ENCODE results near the gene P2RY14.
A peak's percentile ranks its signal among the peaks of the same experiment; 100 is the strongest.

The P2RY14 gene

DNA sequence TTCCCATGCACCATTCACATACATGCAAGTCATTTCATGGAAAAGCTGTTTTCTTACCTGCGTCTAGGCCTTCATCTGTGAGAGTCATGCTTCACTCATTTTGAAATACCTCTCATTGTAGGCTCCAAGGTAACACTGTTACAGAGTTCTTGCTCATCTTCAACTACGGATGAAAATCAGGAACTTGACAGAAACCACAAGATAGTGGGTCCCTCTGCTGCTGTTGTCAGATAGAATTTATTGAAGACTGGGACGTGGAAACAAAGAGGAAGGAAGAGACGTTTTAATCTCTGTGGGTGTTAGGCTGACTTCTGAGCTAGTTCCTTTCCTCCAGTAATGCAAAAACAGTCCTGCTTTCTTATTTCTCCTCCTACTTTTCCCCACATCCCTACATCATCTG is at the start of gene P2RY14:
Gene P2RY14 (minus strand): TSS at position 313 of the 400 bp plus-strand sequence. CDS start 64,226 bp downstream, outside the sequence.
- DNase-seq = no peak

DNA sequence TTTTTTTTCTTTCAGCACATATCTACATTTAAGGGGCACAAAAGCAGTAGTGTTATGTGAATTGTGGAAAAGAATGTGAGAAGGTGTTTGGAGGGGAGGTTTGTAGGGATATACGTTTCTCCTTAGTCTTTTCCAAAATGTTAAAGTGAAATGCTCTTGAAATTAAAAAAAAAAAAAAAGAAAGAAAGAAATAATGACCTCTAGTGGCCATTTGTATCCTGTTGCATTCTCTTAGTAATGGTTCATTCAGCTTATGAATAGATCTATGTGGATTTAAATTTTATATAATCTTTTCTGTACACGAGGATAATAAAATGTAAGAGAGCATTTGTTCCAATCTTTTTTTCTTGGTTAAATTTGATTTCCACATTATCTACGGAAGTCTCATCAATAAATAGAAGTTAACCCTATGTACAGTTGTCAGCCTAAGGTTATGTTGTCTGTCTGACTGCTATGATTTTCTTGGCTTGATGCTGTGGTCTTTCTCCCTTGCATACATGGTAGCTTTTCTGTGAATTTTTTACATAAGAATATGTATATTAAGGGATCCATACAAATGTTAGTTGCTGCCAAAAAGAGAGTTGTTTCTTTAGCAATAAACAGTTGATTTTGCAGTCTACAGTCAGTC is 49.3 kb upstream of the P2RY14 start:
- no peak for DNase-seq

DNA sequence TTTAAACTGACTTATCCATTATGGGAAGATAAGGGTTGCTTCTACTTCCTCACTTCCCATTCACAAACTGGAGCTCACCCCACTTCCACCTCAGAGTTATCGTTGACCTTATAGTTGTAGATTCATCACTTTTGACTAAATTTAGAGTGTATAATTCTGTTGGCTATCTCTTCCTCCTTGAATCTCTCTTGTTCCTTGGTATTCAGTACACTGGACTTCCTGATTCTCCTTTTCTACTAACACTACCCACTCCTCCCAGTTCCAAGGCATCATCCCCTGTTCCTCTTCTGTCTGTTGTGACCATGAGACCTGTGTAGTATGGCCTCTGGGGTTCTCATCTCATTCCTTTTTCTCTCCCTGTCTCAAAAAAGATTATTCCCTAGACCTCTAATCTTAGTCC is 44.2 kb upstream of the P2RY14 start:
- no peak for DNase-seq

DNA sequence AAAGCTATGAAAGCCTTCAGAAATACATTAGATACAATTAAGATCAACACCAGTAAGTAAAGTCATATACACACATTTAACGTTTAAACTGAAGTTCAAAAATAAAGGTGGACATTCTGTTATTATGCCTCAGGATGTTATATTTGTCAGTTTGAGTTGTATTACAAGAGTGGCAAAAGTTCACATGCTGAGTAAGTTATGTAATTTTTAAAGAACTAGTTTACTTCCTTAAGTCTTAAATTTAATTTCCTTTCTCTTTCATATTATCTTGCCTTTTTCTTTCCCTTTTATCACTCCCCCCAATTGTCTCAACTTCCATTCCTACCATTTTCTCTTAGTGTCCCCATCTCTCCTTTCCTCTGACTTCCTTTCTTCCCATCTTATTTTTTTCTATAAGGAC is 43.2 kb upstream of the P2RY14 start:
- no peak for DNase-seq

DNA sequence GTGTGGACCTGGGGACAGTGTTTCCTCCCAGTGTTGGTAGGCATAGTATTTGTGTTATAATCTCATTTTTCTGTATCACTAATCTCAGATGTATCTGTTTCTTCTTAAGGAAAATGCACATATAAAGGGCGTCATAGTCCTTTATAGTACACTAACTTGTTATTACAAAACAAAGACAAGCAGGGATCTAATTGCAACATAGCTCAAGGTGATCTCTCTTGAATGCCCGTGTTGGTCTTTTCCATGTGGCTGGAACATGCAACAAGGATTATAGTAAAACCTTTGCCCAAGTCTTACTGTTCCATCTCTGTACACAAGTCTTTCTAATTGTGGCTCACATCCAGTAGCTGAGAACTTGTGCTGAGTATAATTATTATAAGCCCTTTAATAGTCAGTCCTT is 41.8 kb upstream of the P2RY14 start:
- no peak for DNase-seq

DNA sequence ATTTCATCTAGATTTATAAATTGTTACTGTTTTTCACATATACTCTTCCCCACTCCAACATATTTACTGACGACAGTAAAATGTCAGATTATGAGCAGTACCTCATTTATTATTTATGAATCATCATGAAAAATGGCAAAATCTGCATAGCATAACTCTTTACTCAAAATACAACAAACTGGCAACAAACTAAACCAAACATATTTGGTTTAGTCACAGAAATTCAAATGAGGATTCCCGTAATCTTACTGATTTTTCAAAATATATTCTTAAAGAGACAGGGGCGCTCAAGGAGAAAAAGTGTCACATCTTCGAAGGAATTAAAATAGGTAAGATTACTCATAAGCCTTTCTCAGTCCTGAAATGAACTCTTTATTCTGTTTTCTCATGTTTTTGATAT is 41.3 kb upstream of the P2RY14 start:
- no peak for DNase-seq

DNA sequence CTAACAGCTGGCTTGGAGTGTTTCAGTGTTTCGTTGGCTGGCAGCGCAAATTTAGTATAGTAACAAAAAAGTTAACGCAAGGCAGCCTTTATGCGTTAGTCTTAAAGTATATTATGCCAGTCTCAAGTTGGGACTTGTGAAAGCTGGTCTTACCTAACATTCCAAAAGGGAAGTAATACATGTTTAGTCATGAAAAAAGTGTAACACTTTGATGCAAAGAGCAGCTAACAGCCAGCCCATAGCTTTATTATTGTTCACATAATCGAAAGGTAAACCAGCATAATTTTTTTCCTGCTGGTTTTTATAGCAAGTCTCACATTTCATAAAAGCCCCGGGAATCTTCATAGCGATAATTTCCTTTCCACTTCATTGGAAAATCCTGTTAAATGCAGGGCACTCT is 40.6 kb upstream of the P2RY14 start:
- no peak for DNase-seq

DNA sequence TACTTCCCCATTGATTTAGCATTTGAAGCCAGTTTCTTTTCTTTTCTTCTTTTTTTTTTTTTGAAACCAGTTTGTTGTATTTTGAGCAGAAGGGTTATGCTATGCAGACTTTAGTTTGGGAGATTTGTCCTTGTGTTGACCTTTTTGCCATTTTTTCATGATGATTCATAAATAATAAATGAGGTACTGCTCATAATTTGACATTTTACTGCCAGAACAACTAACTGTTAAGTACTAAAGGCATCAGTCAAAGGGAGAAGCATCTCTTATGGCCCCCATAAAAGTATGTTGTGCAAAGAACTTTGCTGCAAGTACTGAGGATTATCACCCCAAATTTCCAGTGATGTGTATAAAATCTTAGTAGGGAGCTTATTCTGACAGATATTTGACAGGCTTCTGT is 40.0 kb upstream of the P2RY14 start:
- no peak for DNase-seq

DNA sequence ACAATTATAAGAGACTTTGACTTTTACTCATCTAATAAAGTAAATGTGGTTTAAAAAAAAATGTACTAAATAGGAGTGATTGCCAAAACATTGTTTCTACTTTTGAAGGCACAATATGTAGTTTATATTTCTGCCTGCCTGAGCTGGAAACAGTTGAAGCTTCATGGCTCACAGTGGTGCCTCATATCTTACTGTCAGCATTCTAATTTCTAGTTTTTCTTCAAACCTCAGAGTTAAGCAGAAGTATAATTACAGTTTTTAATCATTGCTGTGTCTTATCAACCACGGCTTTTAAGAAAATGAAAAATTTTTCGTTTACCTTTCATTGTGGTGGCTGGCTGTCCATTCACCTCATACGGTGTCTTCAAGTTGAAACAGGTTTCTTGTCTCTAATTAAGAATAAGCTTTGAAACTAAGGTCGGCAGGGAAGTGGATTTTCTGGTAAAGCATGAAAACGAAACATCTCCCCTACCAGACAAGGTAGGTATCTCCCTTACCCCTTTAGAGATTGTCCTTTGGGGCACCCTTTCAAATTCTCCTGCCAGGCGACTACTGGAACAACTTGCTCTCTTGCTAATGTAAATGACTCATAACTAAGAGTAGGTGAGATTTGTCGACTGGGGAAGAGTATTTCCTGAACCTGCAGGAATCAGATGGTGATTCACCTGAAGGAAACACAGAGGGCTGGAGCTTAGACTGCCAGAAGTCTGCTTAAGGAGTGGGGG is 38.1 kb upstream of the P2RY14 start, which contains the start of gene GPR87:
Gene GPR87 (minus strand): TSS at position 554 of the 725 bp plus-strand sequence. CDS start 16,720 bp downstream, outside the sequence.
- no peak for DNase-seq

DNA sequence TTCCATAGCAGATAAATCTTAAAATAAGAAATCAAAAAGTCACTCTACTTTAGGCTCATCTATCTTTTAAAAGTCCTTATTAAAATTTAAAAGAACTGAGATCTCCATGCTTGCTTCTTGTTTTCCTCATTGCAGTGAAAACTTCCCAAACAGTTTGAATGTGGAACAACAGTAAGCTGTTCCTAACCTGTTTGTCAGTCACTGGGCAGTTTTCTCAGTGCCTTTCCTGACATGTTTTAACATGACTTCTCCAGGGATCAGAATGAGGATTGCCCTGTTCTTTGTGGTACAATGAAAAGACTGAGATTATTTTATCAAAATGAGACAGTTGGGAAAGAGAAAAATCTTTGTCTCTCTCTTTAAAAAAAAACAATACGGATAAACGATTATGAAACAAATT is 37.5 kb upstream of the P2RY14 start:
- DNase-seq = no peak

DNA sequence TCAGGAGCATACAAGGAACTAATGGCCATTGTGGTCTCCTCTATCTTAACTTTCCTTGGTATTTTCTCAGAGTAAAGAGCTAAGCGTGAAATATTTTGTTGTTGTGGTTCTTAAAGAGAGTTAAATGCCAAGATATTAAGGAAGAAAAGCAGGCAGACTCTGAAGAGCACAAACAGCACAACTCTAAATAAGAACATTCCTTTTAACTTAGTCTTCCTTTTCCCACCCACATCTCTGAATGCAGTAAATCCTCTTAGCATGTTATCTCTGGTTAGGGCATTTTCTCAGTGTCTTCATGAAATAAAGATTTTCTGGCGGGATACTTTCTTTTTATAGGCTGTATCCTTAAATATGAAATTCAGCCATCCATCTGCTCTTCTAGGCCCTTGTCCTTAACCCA is 36.8 kb upstream of the P2RY14 start:
- no peak for DNase-seq

DNA sequence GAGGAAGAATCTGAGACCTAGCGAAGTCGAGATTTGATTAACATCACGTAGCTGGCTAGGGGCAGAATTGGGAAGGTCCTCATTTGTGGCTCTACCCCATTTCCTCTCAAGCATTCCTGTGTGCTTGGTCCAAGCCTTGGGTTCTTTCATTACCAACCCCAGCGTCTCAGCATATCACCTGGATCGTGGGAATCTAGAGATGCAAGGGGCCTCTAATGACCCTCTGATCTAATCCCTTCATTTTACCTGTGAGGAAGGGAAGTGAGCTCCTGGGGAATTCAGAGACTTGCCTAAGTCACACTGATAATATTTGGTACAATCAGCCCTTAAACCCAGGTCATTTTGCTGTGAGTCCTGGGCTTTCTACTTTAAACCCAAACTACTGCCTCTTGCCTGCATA is 36.3 kb upstream of the P2RY14 start:
- no peak for DNase-seq

DNA sequence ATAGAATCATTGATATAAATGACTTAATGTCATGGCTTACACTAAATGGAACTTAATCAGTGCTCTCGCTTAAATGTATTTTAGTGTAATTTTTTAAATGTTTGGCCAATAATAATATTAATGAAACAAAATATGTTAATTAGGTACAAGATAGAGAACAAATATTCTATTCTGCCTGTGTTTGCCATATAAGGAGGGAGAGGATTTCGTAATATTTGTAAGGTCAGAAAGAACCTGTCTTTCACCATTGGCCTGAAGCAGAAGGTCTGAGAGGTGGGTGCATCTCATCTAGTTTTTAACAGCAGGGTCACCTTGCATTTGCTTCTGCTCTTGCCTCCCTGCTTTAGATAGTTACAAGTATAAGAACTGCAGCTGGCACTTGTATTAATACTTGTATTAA is 35.8 kb upstream of the P2RY14 start:
- no peak for DNase-seq

DNA sequence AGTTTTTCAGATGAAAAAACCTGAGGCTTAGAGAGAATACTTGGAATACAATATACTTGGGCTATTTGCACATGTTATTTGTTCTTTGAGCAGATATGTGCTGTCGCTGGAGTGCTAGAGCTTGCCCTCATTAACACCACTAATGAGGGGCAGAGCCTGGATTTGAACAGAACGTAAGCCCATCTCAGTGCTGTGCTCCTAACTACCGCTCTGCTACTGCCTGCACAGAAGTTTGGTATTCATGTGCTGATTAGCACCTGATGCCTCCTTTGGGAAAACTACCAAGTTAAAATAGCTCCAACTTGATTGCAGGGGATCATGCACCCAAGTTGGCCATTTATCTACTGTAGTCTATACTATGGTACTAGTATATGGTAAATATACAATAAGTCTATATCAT is 34.6 kb upstream of the P2RY14 start:
- DNase-seq = no peak

DNA sequence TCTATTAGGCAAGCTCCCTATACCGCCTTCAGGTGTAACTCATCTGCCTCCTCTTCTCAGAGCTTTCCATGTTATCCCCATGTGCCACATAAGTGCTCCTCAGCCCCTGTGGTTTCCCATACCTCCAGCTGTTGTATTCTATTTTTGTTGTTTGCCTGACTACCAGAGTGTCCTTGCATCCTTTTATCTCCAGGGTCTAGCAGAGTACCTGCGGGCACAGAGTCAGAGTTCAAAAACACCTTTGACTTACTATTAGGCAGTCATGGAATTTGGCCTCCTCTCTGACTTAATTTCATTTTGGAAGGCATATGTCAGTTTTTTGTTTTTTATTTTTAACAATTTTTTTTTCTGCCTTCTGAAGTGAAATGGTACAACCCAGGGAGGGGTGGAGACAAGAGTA is 31.2 kb upstream of the P2RY14 start:
- DNase-seq = no peak

DNA sequence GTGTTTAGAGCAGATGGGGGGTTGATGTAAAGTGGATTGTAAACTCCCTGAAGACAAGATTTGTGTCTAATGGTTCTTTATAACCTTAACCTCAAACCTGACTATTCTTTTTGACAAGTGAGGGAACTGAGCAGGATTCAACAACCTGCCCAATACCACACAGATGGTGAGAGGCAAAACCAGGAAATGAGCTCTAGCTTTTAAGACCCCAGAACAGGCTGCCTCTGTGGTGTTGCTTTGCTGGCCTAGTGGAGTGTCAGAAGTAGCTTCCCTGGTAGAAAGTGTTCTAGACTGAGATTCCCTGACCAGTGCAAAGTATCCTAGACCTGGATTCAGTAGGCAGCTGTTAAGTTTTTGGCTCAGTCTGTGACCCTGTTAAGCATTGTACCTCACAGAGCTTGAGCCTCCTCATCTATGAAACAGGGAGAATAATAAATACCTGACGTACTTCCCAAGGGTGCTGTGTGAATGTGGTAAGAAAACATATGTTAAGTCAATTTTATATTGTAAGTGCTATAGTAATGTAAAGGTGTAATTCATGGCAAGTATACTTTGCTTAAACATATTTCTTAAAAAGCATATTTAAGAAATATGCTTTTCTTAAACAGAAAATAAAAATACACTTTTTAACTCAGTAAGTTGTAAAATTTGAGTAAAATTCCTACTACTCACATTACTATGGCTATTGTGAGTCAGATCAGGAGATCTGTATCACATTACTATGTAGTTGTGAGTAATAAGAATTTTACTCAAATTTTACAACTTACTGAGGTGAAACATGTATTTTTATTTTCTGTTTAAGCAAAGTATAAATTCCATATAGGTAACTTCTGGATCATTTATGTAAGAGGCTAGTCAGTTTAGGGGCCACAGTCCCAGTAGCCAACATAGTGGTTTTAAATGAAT is 29.5 kb upstream of the P2RY14 start:
- DNase-seq = no peak

DNA sequence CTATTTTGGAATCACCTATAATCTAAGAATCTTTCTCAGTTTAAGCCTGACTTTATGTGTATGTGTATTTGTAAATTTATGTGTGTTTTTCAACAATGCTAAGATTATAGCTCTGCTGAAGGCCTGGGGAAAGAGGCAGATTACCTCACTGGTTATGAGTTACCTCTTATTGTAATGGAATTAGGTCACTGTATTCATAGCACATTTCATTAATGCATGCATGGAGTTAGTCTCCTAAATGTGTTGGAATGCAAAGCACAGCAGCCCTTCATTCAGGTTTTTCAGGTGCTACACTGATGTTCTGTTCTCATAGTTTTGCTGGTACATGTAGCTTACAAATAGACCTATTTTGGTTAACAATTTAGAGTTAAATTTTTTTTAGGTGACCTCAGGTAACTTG is 28.8 kb upstream of the P2RY14 start:
- no peak for DNase-seq

DNA sequence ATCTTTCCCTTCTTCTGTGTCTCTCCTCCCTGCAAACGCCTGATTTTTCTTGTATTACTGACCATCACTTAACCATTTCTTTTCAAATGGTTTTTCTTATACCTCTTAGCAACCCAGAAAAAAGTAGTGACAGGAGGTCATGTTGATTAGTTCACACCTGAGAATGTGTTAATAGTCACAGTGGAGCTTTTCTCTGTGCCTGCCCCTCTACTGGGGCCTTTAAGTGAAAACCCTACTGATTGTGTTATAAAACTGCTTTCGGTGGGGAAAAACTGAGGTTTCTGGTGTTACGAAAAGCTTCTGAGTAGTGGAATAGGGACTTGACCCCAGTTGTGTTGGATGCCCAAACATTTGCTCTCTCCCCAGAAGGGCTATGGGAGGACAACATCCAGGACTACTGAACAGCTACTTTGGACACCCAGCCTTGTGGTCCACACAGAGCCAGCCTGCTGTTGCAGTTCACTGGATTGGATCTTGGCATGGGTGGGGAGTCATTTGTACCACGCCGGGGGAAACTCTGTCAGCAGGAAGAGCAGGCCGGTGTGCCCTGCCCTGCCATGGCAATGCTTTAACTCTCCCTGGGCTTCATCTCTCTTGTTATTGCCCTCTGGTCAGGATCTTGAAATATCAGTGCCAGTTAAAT is 27.9 kb upstream of the P2RY14 start:
- DNase-seq = no peak

DNA sequence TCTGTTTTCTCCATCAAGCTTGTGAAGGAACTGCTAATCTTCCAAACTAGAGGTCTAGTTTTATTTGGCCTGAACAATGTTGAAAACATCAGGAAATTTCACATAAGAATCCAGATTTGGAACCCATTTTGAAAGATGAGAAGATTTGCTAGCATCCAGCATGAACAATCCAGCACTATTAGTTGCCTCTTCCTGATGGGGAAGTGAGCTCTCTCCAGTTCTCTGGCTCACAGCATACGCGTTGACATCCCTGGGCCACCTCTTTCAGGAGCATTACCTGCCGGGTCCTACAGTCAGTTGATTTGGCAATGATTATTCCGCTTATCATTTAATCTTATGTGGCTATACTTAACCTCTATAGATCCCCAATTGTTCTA is 27.4 kb upstream of the P2RY14 start:
- no peak for DNase-seq

DNA sequence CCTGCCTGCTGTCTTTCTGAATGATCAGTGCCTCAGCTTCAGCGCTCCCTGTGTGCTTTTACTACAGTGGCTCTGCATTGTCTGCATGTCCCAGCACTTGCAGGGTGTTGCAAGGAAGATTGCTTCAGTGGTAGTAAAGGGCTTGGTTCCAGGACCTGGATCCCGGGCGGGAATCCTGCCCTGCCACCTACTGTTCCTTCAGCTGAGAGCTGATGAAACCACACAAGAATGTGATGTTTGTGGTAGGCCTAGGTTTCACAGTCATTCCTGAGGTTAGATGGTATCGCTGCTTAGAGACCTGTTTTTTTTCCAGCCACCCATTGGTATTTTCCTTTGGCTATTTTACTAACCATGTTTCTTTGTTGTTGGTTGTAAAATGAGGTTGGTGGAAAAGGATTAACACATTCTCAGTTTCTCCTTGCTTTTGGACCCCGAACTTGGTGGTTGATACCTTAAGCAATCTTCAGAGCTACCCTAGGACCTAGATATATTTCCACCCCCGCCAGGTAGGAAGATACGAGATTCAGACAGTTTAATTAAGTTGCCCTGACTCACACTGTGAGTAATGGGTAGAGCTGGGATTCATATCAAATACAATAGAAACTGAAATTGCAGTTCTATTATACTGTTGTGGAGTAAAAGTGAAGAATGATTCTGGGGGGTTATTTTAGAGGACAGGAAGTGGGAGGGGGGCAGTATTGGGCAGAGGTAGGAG is 26.9 kb upstream of the P2RY14 start:
- peak in 5 of 14 donors; percentile 2 to 61 (median 8) for DNase-seq

DNA sequence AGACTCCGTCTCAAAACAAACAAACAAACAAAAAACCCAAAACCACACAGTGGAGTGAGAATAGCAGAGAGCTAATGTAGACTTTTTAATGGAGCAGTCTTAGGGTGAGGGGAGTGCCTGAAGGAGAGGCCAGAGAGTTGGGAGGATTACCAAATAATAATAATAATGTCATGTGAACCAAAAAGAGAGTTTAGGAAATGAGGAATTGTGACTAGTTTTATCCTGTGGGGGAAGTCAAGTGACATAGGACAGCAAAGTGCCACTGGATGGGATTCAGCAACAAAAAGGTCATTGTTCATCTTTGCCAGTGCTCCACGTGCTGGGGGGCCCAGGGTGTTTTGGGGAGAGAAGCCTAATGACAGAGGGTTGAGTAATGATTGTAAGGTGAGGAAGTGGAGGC is 25.4 kb upstream of the P2RY14 start:
- no peak for DNase-seq

DNA sequence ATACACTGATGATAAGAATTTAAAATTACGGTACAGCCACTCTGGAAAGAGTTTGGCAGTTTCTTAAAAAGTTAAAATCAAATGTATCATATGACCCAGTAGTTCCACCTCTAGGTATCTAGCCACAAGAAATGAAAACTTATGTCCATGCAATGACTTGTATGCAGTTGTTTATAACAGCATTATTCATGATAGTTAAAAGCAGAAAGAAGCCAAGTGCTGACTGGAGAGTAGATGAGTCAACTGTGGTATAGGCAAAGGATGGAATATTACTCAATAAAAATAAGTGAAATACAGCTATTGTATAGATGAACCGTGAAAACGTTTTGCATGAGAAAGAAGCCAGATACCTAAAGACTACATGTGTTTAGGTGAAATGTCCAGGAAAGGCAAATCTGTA is 23.4 kb upstream of the P2RY14 start:
- DNase-seq = no peak
